HFFc6 (cell line): ENCODE measurements around the gene PDZRN4. TPM values are rescaled to one million over a fixed set of nuclear protein-coding genes. Genes with fewer than 3 reads are reported as not detected.

Experiments used
- DNase-seq: peaks from one replicate; pipeline ENCODE4 v3.0.0-alpha.2; 2018
- H3K27ac Mint-ChIP-seq: 2 replicates; pipeline ENCODE4 v1.8.0; 2020; ENCODE audit warnings: mild to moderate bottlenecking, mixed read lengths
- H3K27me3 Mint-ChIP-seq: 2 replicates; pipeline ENCODE4 v1.8.0; 2021; ENCODE audit warnings: mild to moderate bottlenecking, moderate library complexity, mixed read lengths; ENCODE audit not compliant: insufficient read depth
- H3K36me3 Mint-ChIP-seq: 2 replicates; pipeline ENCODE4 v1.8.0; 2021; ENCODE audit warnings: low read depth, mixed read lengths
- H3K4me1 Mint-ChIP-seq: 2 replicates; pipeline ENCODE4 v1.8.0; 2020; ENCODE audit warnings: low read depth, mixed read lengths
- H3K4me3 Mint-ChIP-seq: 2 replicates; pipeline ENCODE4 v1.8.0; 2020; ENCODE audit warnings: mild to moderate bottlenecking, moderate library complexity, mixed read lengths
- H3K9me3 Mint-ChIP-seq: 2 replicates; pipeline ENCODE4 v1.8.0; 2020; ENCODE audit warnings: mild to moderate bottlenecking, mixed read lengths
- long read RNA-seq: library from polyadenylated mRNA; unstranded; transcript quantifications from one replicate; pipeline ENCODE4 v2.0.0, GENCODE V29; 2019
- total RNA-seq, 6 experiments: library from RNA; stranded (reverse); fragmentation: NEBNext Ultra II Directional; extraction: Animal tissue kit (Norgen Biotek cat#: 25700); gene quantifications; 2 replicates in 1 of 6; 3 replicates in 5 of 6; pipeline ENCODE4 v1.2.3, GENCODE V29; 2021
- TF ChIP-seq, protein P1 (sequence below): fragments of 200-600 bp; sonication (generic); IDR thresholded peaks from 2 replicates; pipeline ENCODE4 v1.5.0; 2021; ENCODE audit warnings: antibody characterized with exemption, mild to moderate bottlenecking

PDZRN4 gene
- total RNA-seq = not detected
- long read RNA-seq = 0 reads

DNA sequence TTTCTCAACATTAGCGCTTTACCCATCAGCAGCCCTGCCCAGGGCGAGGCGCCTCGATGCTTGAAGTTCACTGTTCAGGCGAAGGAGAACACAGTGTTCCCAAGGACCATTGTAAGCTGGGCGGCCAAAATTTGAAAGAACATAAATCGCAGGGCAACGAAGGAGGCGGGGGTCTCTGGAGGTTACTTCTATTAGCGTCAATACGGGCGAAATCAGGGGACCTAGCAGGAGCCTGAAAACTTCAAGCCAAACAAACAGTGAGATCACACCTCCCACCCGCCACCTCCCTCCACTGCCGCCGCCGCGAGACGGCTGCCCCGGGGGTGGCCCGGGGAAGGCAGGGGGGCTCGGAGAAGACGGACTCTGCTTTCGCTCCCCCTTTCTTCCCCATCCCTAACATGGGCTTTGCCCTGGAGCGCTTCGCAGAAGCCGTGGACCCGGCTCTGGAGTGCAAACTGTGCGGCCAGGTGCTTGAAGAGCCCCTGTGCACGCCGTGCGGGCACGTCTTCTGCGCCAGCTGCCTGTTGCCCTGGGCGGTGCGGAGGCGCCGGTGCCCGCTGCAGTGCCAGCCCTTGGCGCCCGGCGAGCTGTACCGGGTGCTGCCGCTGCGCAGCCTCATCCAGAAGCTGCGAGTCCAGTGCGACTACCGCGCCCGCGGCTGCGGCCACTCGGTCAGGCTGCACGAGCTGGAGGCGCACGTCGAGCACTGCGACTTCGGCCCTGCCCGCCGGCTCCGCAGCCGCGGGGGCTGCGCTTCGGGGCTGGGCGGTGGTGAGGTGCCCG is at the start of gene PDZRN4:
TSS of gene PDZRN4 (plus strand) at position 263 of the 783 bp plus-strand sequence.
- Mint-ChIP-seq H3K4me1 (no peaks in the 10 kb centered on the region), H3K36me3 (peaks cover 4% of the 10 kb centered on the region; the same call in 1 of the 2 replicates), H3K9me3 (peaks cover 18% of the 10 kb centered on the region), H3K27ac (no peak within 1 kb of the TSS), H3K27me3 (peaks cover 3% of the 10 kb centered on the region), H3K4me3 (no peak within 1 kb of the TSS)
- no peak for DNase-seq
- TF ChIP-seq, protein P1, sequence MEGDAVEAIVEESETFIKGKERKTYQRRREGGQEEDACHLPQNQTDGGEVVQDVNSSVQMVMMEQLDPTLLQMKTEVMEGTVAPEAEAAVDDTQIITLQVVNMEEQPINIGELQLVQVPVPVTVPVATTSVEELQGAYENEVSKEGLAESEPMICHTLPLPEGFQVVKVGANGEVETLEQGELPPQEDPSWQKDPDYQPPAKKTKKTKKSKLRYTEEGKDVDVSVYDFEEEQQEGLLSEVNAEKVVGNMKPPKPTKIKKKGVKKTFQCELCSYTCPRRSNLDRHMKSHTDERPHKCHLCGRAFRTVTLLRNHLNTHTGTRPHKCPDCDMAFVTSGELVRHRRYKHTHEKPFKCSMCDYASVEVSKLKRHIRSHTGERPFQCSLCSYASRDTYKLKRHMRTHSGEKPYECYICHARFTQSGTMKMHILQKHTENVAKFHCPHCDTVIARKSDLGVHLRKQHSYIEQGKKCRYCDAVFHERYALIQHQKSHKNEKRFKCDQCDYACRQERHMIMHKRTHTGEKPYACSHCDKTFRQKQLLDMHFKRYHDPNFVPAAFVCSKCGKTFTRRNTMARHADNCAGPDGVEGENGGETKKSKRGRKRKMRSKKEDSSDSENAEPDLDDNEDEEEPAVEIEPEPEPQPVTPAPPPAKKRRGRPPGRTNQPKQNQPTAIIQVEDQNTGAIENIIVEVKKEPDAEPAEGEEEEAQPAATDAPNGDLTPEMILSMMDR = no peak

DNA sequence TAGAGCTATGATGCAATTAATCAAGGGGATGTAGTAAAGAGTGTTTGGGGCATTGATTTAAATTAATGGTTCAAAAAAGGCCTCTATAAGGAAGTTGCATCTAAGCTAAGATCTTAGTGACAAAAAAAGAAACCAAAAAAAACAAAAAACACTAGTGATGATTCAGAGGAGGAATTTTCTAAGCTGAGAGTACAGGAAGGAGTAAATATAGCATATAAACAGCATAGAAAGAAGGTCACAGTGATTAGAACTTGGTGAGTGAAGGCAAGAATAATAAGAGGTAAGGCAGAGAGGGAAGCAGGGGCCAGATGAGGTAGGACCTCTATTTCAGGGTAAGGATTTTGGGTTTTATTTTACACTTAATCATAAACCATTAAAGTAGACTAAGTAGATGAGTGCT is 48.0 kb upstream of the PDZRN4 start:
- H3K27ac Mint-ChIP-seq = no peak overlapping the region
- H3K36me3 Mint-ChIP-seq = no peaks in the 10 kb centered on the region
- peaks cover 80% of the 10 kb centered on the region for H3K9me3 Mint-ChIP-seq
- DNase-seq = no peak
- no peak overlapping the region for H3K4me3 Mint-ChIP-seq
- H3K27me3 Mint-ChIP-seq = no peaks in the 10 kb centered on the region; the same call in 1 of the 2 replicates
- no peaks in the 10 kb centered on the region for H3K4me1 Mint-ChIP-seq
- TF ChIP-seq, protein P1 = no peak

GRCh38 chr12:41141104-41141503 is 47.0 kb upstream of the PDZRN4 start:
- Mint-ChIP-seq H3K36me3 (no peaks in the 10 kb centered on the region), H3K4me1 (no peaks in the 10 kb centered on the region), H3K27me3 (no peaks in the 10 kb centered on the region; the same call in 1 of the 2 replicates), H3K9me3 (peaks cover 72% of the 10 kb centered on the region), H3K4me3 (no peak overlapping the region), H3K27ac (no peak overlapping the region)
- no peak for DNase-seq
- TF ChIP-seq, protein P1 = no peak

- TF ChIP-seq, protein P1 = no peak
- H3K36me3 Mint-ChIP-seq = no peaks in the 10 kb centered on the region
- no peak for DNase-seq
- peaks cover 78% of the 10 kb centered on the region for H3K9me3 Mint-ChIP-seq
- H3K27ac Mint-ChIP-seq = no peak overlapping the region
- no peaks in the 10 kb centered on the region for H3K4me1 Mint-ChIP-seq
- no peak overlapping the region for H3K4me3 Mint-ChIP-seq
- H3K27me3 Mint-ChIP-seq = no peaks in the 10 kb centered on the region; the same call in 1 of the 2 replicates
These were observed 45.7 kb upstream of the PDZRN4 start for GRCh38 chr12:41142376-41142775.

DNA sequence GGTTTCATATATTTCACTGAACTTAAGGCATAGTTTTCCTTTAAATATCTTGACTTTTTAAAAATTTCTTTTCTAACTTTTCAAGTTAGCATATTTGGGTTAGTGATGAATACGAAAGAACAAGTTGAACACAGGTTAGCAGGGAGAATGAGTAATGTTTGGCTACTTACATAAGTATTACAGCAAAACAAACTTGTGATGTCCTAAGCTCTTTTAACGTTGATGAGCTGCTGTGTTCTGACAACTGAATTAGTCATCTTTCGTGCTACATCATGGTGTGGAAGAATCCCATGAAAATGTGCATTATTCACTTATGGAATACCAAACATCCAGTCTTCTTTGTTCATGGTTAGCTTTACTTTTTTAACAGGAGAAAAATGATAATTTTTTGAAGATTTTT is 36.3 kb upstream of the PDZRN4 start:
- Mint-ChIP-seq H3K4me1 (no peaks in the 10 kb centered on the region), H3K9me3 (peaks cover 36% of the 10 kb centered on the region), H3K36me3 (peaks cover 4% of the 10 kb centered on the region; the same call in 1 of the 2 replicates), H3K27ac (no peak overlapping the region), H3K27me3 (no peaks in the 10 kb centered on the region), H3K4me3 (no peak overlapping the region)
- DNase-seq = no peak
- TF ChIP-seq, protein P1 = no peak
